ENCODE results near the gene HSF5.
"Not testable (repeated sequence)": the region's sequence is repeated elsewhere in the genome, so short reads cannot be mapped to it uniquely, and the experiment has no call there.

HSF5 gene

GRCh38 chr17:58415371-58416055 is 72.7 kb downstream of the HSF5 start:
- DNase-seq (ENCODE audit: low read depth in 4 of 4, low spot score in 1 of 4): no peak

- DNase-seq (ENCODE audit: low read depth in 4 of 4, low spot score in 1 of 4): no peak
Measured at GRCh38 chr17:58414596-58414997, 73.6 kb downstream of the HSF5 start.

GRCh38 chr17:58413684-58414083 is 74.5 kb downstream of the HSF5 start:
- DNase-seq (ENCODE audit: low read depth in 4 of 4, low spot score in 1 of 4): no peak

- DNase-seq (ENCODE audit: low read depth in 4 of 4, low spot score in 1 of 4): no peak
Measured at GRCh38 chr17:58412961-58413586, 75.1 kb downstream of the HSF5 start.

GRCh38 chr17:58412064-58412703 is 76.0 kb downstream of the HSF5 start:
- DNase-seq (ENCODE audit: low read depth in 4 of 4, low spot score in 1 of 4): no peak

- no peak for DNase-seq (ENCODE audit: low read depth in 4 of 4, low spot score in 1 of 4)
Measured at GRCh38 chr17:58411408-58411894, 76.8 kb downstream of the HSF5 start.

- DNase-seq (ENCODE audit: low read depth in 4 of 4, low spot score in 1 of 4): no peak
Measured at GRCh38 chr17:58410714-58411407, 77.3 kb downstream of the HSF5 start.

GRCh38 chr17:58409432-58409831 is 78.8 kb downstream of the HSF5 start:
- DNase-seq (ENCODE audit: low read depth in 4 of 4, low spot score in 1 of 4): no peak

- DNase-seq (ENCODE audit: low read depth in 4 of 4, low spot score in 1 of 4): no peak
Measured at GRCh38 chr17:58403311-58403710, 84.9 kb downstream of the HSF5 start.

GRCh38 chr17:58402679-58403078 is 85.5 kb downstream of the HSF5 start:
- DNase-seq (ENCODE audit: low read depth in 4 of 4, low spot score in 1 of 4): no peak

- no peak for DNase-seq (ENCODE audit: low read depth in 4 of 4, low spot score in 1 of 4)
Measured at GRCh38 chr17:58402047-58402446, 86.2 kb downstream of the HSF5 start.

GRCh38 chr17:58401287-58401686 is 86.9 kb downstream of the HSF5 start:
- DNase-seq (ENCODE audit: low read depth in 4 of 4, low spot score in 1 of 4): no peak

- DNase-seq (ENCODE audit: low read depth in 4 of 4, low spot score in 1 of 4): no peak
Measured at GRCh38 chr17:58400826-58401225, 87.4 kb downstream of the HSF5 start.

GRCh38 chr17:58399974-58400373 is 88.2 kb downstream of the HSF5 start:
- no peak for DNase-seq (ENCODE audit: low read depth in 4 of 4, low spot score in 1 of 4)

GRCh38 chr17:58398574-58399266 is 89.5 kb downstream of the HSF5 start:
- no peak for DNase-seq (ENCODE audit: low read depth in 4 of 4, low spot score in 1 of 4)

- DNase-seq (ENCODE audit: low read depth in 4 of 4, low spot score in 1 of 4): not testable (repeated sequence)
Measured at GRCh38 chr17:58397421-58397820, 90.8 kb downstream of the HSF5 start.

- no peak for DNase-seq (ENCODE audit: low read depth in 4 of 4, low spot score in 1 of 4)
Measured at GRCh38 chr17:58396173-58396572, 92.0 kb downstream of the HSF5 start.

GRCh38 chr17:58394534-58395223 is 93.5 kb downstream of the HSF5 start:
- no peak for DNase-seq (ENCODE audit: low read depth in 4 of 4, low spot score in 1 of 4)

GRCh38 chr17:58391302-58391984 is 96.8 kb downstream of the HSF5 start:
- no peak for DNase-seq (ENCODE audit: low read depth in 4 of 4, low spot score in 1 of 4)

GRCh38 chr17:58390884-58391283 is 97.3 kb downstream of the HSF5 start:
- DNase-seq (ENCODE audit: low read depth in 4 of 4, low spot score in 1 of 4): no peak

Measured in stimulated activated CD4-positive, alpha-beta T cell treated with anti-CD3 and anti-CD28 coated beads, Interleukin-1b, Interleukin-23, amount 100 ng/mL, for 24 hours (primary cell).